GM12891 (cell line): ENCODE measurements around the gene CDCP2.

ENCODE experiments used
- POLR2A ChIP-seq: IDR thresholded peaks from 2 replicates; pipeline ENCODE4 v1.6.1; 2011; ENCODE audit warnings: low read depth, low read length, control low read depth
- POLR2AphosphoS5 ChIP-seq: IDR thresholded peaks from 2 replicates; pipeline ENCODE4 v1.6.1; 2011; ENCODE audit warnings: low read depth, low read length, control low read depth
- POU2F2 ChIP-seq: IDR thresholded peaks from 2 replicates; pipeline ENCODE4 v1.6.1; 2011; ENCODE audit warnings: low read depth, mild to moderate bottlenecking, control low read depth, low read length, moderate library complexity
- SPI1 ChIP-seq: IDR thresholded peaks from 2 replicates; pipeline ENCODE4 v1.6.1; 2011; ENCODE audit warnings: low read depth, low read length, control low read depth
- TAF1 ChIP-seq: IDR thresholded peaks from 2 replicates; pipeline ENCODE4 v1.6.1; 2011; ENCODE audit warnings: low read depth, low read length, control low read depth

DNA sequence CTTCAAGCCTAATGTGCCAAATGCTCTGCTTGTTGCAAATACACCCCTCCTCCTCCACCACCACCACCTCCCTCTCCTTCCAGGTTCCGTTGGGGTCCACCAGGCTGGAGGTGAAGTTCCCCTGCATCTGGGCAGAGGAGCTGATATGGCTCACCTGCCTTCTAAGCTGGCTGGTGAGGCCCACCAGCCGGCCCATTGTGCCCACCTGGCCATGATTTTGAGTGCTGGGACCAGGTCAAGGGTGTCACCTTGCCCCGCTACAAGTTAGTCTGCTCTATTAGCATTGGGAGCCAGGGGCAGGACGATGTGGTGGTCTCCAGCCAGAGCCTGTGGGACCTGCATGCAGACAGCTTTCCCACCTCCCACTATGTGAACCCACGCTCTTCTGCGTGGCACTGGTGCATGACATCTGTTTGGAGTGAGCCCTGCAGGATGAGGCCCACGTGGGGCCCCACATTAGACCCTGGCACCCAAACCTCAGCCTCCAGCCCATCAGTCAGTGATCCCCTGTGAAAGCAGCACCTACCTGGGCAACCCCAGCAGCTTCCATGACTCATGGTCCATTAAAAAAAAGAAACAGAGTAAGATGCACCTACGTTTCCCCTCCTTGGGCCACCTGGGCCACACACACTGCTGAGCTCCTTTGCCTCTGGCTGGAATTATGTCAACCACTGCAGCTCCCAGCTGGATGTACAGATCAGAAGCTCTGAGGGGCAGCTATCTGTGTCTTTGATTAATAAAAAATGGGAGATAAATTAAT, 15.6 kb upstream of the CDCP2 start:
- TF ChIP-seq POLR2A = no peak
- TF ChIP-seq POLR2AphosphoS5 = no peak
- no peak for TF ChIP-seq TAF1
- no peak for TF ChIP-seq SPI1
- no peak for TF ChIP-seq POU2F2
